GM12891 (cell line): ENCODE measurements around the gene SLC2A13.

Experiments used
- POLR2A ChIP-seq: IDR thresholded peaks from 2 replicates; pipeline ENCODE4 v1.6.1; 2011; ENCODE audit warnings: low read depth, low read length, control low read depth
- POLR2AphosphoS5 ChIP-seq: IDR thresholded peaks from 2 replicates; pipeline ENCODE4 v1.6.1; 2011; ENCODE audit warnings: low read depth, low read length, control low read depth
- POU2F2 ChIP-seq: IDR thresholded peaks from 2 replicates; pipeline ENCODE4 v1.6.1; 2011; ENCODE audit warnings: low read depth, mild to moderate bottlenecking, control low read depth, low read length, moderate library complexity
- SPI1 ChIP-seq: IDR thresholded peaks from 2 replicates; pipeline ENCODE4 v1.6.1; 2011; ENCODE audit warnings: low read depth, low read length, control low read depth
- TAF1 ChIP-seq: IDR thresholded peaks from 2 replicates; pipeline ENCODE4 v1.6.1; 2011; ENCODE audit warnings: low read depth, low read length, control low read depth

GRCh38 chr12:40055228-40055579 is 50.7 kb downstream of the SLC2A13 start:
- TF ChIP-seq TAF1 (no peak), POLR2A (no peak), POLR2AphosphoS5 (no peak), POU2F2 (no peak), SPI1 (no peak)
